Neural cell (in vitro differentiated cells): ENCODE data around the gene PHACTR3. TPM values are rescaled to one million over a fixed set of nuclear protein-coding genes. Genes with fewer than 3 reads are reported as not detected.

Experiments used
- H2AFZ ChIP-seq: fragments of 200-600, 300-800 bp; sonication (generic), shearing (Covaris generic); 2 replicates; pipeline ENCODE4 v1.6.0; 2014; ENCODE audit warnings: low read depth, mild to moderate bottlenecking, antibody characterized with exemption, low read length, moderate library complexity
- H3F3A ChIP-seq: fragments of 200-600 bp; shearing (Covaris generic); 2 replicates; pipeline ENCODE4 v1.6.1; 2016; ENCODE audit warnings: mild to moderate bottlenecking, moderate library complexity, mixed read lengths, antibody characterized with exemption, low read length; ENCODE audit not compliant: insufficient read depth, poor library complexity, severe bottlenecking
- H3K27ac ChIP-seq: fragments of 200-600, 300-800 bp; sonication (generic), shearing (Covaris generic); 2 replicates; pipeline ENCODE4 v1.5.1; 2014; ENCODE audit warnings: mild to moderate bottlenecking, low read length, moderate library complexity
- H3K27me3 ChIP-seq: fragments of 300-800, 200-600 bp; sonication (generic), shearing (Covaris generic); 2 replicates; pipeline ENCODE4 v1.6.0; 2014; ENCODE audit warnings: mild to moderate bottlenecking, low read depth, low read length, moderate library complexity; ENCODE audit not compliant: insufficient read depth
- H3K36me3 ChIP-seq: fragments of 300-800, 200-600 bp; sonication (generic), shearing (Covaris generic); 2 replicates; pipeline ENCODE4 v1.5.1; 2014; ENCODE audit warnings: mild to moderate bottlenecking, antibody characterized with exemption, low read length, moderate library complexity; ENCODE audit not compliant: insufficient read depth
- H3K4me2 ChIP-seq: fragments of 300-800, 200-600 bp; sonication (generic), shearing (Covaris generic); 2 replicates; pipeline ENCODE4 v1.6.0; 2014; ENCODE audit warnings: mild to moderate bottlenecking, low read length
- H3K4me3 ChIP-seq: fragments of 300-800, 200-600 bp; sonication (generic), shearing (Covaris generic); 2 replicates; pipeline ENCODE4 v1.5.1; 2014; ENCODE audit warnings: mild to moderate bottlenecking, low read length, moderate library complexity
- H3K79me2 ChIP-seq: fragments of 200-600 bp; shearing (Covaris generic); replicated peaks from 2 replicates; pipeline ENCODE4 v1.6.0; 2014; ENCODE audit warnings: mild to moderate bottlenecking, low read length, moderate library complexity; ENCODE audit not compliant: insufficient read depth
- H3K9ac ChIP-seq: fragments of 300-800, 200-600 bp; sonication (generic), shearing (Covaris generic); 2 replicates; pipeline ENCODE4 v1.6.1; 2016; ENCODE audit warnings: mild to moderate bottlenecking, low read length, mixed read lengths
- H3K9me2 ChIP-seq: fragments of 200-600 bp; shearing (Covaris generic); 2 replicates; pipeline ENCODE4 v1.6.1; 2016; ENCODE audit warnings: mild to moderate bottlenecking, low read length, mixed read lengths; ENCODE audit not compliant: insufficient read depth
- H3K9me3 ChIP-seq: fragments of 200-600, 300-800 bp; sonication (generic), shearing (Covaris generic); 2 replicates; pipeline ENCODE4 v1.6.1; 2016; ENCODE audit warnings: mild to moderate bottlenecking, mixed run types, low read length, moderate library complexity, mixed read lengths
- H4K20me1 ChIP-seq: fragments of 200-600 bp; shearing (Covaris generic); 2 replicates; pipeline ENCODE4 v1.6.1; 2016; ENCODE audit warnings: mild to moderate bottlenecking, mixed run types; ENCODE audit not compliant: insufficient read depth
- CTCF ChIP-seq: fragments of 450-650 bp; IDR thresholded peaks from 2 replicates; pipeline ENCODE4 v1.5.1; 2014; ENCODE audit warnings: antibody characterized with exemption, mild to moderate bottlenecking, moderate library complexity; ENCODE audit not compliant: poor library complexity, severe bottlenecking
- EP300 ChIP-seq: fragments of 450-650 bp; conservative IDR thresholded peaks from 2 replicates; pipeline ENCODE4 v1.6.1; 2014; ENCODE audit warnings: antibody characterized with exemption, mild to moderate bottlenecking, moderate library complexity; ENCODE audit not compliant: poor library complexity, severe bottlenecking
- EZH2 ChIP-seq: fragments of 200-600, 300-800 bp; shearing (Covaris generic), sonication (generic); IDR thresholded peaks from 2 replicates; pipeline ENCODE4 v1.6.1; 2014; ENCODE audit warnings: antibody characterized with exemption, low read length, borderline replicate concordance, mild to moderate bottlenecking; ENCODE audit not compliant: insufficient read depth, poor library complexity, severe bottlenecking
- MXI1 ChIP-seq: fragments of 450-650 bp; conservative IDR thresholded peaks from 2 replicates; pipeline ENCODE4 v1.6.1; 2014; ENCODE audit warnings: antibody characterized with exemption, mild to moderate bottlenecking; ENCODE audit not compliant: poor library complexity, severe bottlenecking
- POLR2AphosphoS5 ChIP-seq: IDR thresholded peaks from 2 replicates; pipeline ENCODE4 v1.6.1; 2012
- RAD21 ChIP-seq: fragments of 450-650 bp; conservative IDR thresholded peaks from 2 replicates; pipeline ENCODE4 v1.6.1; 2014; ENCODE audit warnings: antibody characterized with exemption, mild to moderate bottlenecking, moderate library complexity
- REST ChIP-seq: IDR thresholded peaks from 2 replicates; pipeline ENCODE4 v1.6.1; 2012; ENCODE audit warnings: borderline replicate concordance
- SMC3 ChIP-seq: fragments of 450-650 bp; conservative IDR thresholded peaks from 2 replicates; pipeline ENCODE4 v1.6.1; 2014; ENCODE audit warnings: antibody characterized with exemption, mild to moderate bottlenecking, moderate library complexity; ENCODE audit not compliant: poor library complexity
- TAF1 ChIP-seq: IDR thresholded peaks from 2 replicates; pipeline ENCODE4 v1.6.1; 2012; ENCODE audit warnings: low read depth
- polyA plus RNA-seq: library from polyadenylated mRNA; depleted of rRNA; stranded (reverse); fragments of >200 nt; gene quantifications from 2 replicates; pipeline ENCODE4 v1.2.3, GENCODE V29; 2014

PHACTR3 gene
- polyA plus RNA-seq, 1 donor from 2014 or later: 1.3 TPM

GRCh38 chr20:59688356-59688755 is 84.0 kb downstream of the PHACTR3 start:
- Histone ChIP-seq H3F3A (no peaks in the 10 kb centered on the region), H4K20me1 (no peaks in the 10 kb centered on the region), H3K4me2 (no peak overlapping the region), H2AFZ (no peak overlapping the region), H3K4me3 (no peak overlapping the region), H3K36me3 (no peaks in the 10 kb centered on the region), H3K9ac (no peak overlapping the region), H3K27ac (no peak overlapping the region), H3K79me2 (no peaks in the 10 kb centered on the region), H3K9me2 (no peaks in the 10 kb centered on the region), H3K9me3 (peaks cover 3% of the 10 kb centered on the region), H3K27me3 (no peaks in the 10 kb centered on the region)
- TF ChIP-seq TAF1 (no peak), EP300 (no peak), EZH2 (no peak), MXI1 (no peak), RAD21 (no peak), POLR2AphosphoS5 (no peak)

- Histone ChIP-seq H3K27ac (no peak overlapping the region), H3K36me3 (no peaks in the 10 kb centered on the region), H3K9me2 (no peaks in the 10 kb centered on the region), H3K27me3 (no peaks in the 10 kb centered on the region), H3K79me2 (no peaks in the 10 kb centered on the region), H3K4me2 (no peak overlapping the region), H2AFZ (no peak overlapping the region), H3K9me3 (peaks cover 3% of the 10 kb centered on the region), H3F3A (no peaks in the 10 kb centered on the region), H4K20me1 (no peaks in the 10 kb centered on the region), H3K9ac (no peak overlapping the region), H3K4me3 (no peak overlapping the region)
- no peak for TF ChIP-seq RAD21
- no peak for TF ChIP-seq TAF1
- no peak for TF ChIP-seq SMC3
- TF ChIP-seq POLR2AphosphoS5: no peak
- TF ChIP-seq CTCF: no peak
- TF ChIP-seq EP300: no peak
- no peak for TF ChIP-seq MXI1
- no peak for TF ChIP-seq REST
- no peak for TF ChIP-seq EZH2
Observed at GRCh38 chr20:59688999-59689398, 84.7 kb downstream of the PHACTR3 start.

- no peak overlapping the region for H3K27ac ChIP-seq
- H3K27me3 ChIP-seq: no peaks in the 10 kb centered on the region
- no peaks in the 10 kb centered on the region for H3F3A ChIP-seq
- no peak overlapping the region for H2AFZ ChIP-seq
- H3K4me3 ChIP-seq: no peak overlapping the region
- H3K36me3 ChIP-seq: no peaks in the 10 kb centered on the region
- no peak for TF ChIP-seq TAF1
- TF ChIP-seq SMC3: no peak
- no peak for TF ChIP-seq EZH2
- no peak for TF ChIP-seq CTCF
- no peak for TF ChIP-seq MXI1
- TF ChIP-seq EP300: no peak
- no peak for TF ChIP-seq RAD21
- no peak for TF ChIP-seq POLR2AphosphoS5
- no peak for TF ChIP-seq REST
- no peaks in the 10 kb centered on the region for H3K9me2 ChIP-seq
- no peaks in the 10 kb centered on the region for H4K20me1 ChIP-seq
- peaks cover 3% of the 10 kb centered on the region for H3K9me3 ChIP-seq
- H3K4me2 ChIP-seq: no peak overlapping the region
- no peaks in the 10 kb centered on the region for H3K79me2 ChIP-seq
- H3K9ac ChIP-seq: no peak overlapping the region
Observed at GRCh38 chr20:59690101-59690500, 85.8 kb downstream of the PHACTR3 start.
